GM12878 (cell line): ENCODE data around the gene FHOD3.

Experiments used
- BHLHE40 ChIP-seq, 2 experiments: fragments of 450-650 bp in 1 of 2; IDR thresholded peaks; 2 replicates each; pipeline ENCODE4 v1.6.1; 2011 to 2017; ENCODE audit warnings: low read depth in 2 of 2, borderline replicate concordance in 1 of 2, improper control_type of control experiment in 1 of 2, low read length in 1 of 2, mild to moderate bottlenecking in 1 of 2
- CTCF ChIP-seq, 3 experiments: IDR thresholded peaks in 2 of 3; conservative IDR thresholded peaks in 1 of 3; 2 replicates each; pipeline ENCODE4 v1.5.1; 2011; ENCODE audit warnings: low read depth in 3 of 3, low read length in 3 of 3, mild to moderate bottlenecking in 3 of 3, control low read depth in 2 of 3, moderate library complexity in 2 of 3, inconsistent platforms in 1 of 3, mixed read lengths in 1 of 3; ENCODE audit not compliant: control insufficient read depth in 2 of 3, insufficient read depth in 1 of 3; ENCODE audit errors: extremely low read depth in 1 of 3
- EP300 ChIP-seq, 2 experiments: fragments of 150-350 bp in 1 of 2; IDR thresholded peaks; 2 replicates each; pipeline ENCODE4 v1.6.1; 2011 to 2012; ENCODE audit warnings: low read depth in 2 of 2, low read length in 2 of 2, borderline replicate concordance in 1 of 2, improper control_type of control experiment in 1 of 2, inconsistent platforms in 1 of 2; ENCODE audit not compliant: control insufficient read depth in 1 of 2
- EZH2 ChIP-seq: IDR thresholded peaks from 2 replicates; pipeline ENCODE4 v1.6.1; 2012; ENCODE audit warnings: low read depth, mild to moderate bottlenecking, control low read depth, inconsistent platforms, low read length, borderline replicate concordance; ENCODE audit not compliant: control insufficient read depth
- IRF3 ChIP-seq: fragments of 450-650 bp; IDR thresholded peaks from 2 replicates; pipeline ENCODE4 v1.6.1; 2014; ENCODE audit warnings: mild to moderate bottlenecking
- MAX ChIP-seq: IDR thresholded peaks from 2 replicates; pipeline ENCODE4 v1.6.1; 2012; ENCODE audit warnings: low read depth, low read length, improper control_type of control experiment
- NFYA ChIP-seq: IDR thresholded peaks from 2 replicates; pipeline ENCODE4 v1.6.1; 2011; ENCODE audit warnings: low read depth, mild to moderate bottlenecking, low read length, improper control_type of control experiment, borderline replicate concordance
- PML ChIP-seq: IDR thresholded peaks from 2 replicates; pipeline ENCODE4 v1.6.1; 2012; ENCODE audit warnings: low read length, inconsistent platforms
- POLR2A ChIP-seq: IDR thresholded peaks from 2 replicates; pipeline ENCODE4 v1.6.1; 2011; ENCODE audit warnings: low read depth, mild to moderate bottlenecking, low read length
- POLR2AphosphoS5 ChIP-seq: IDR thresholded peaks from 2 replicates; pipeline ENCODE4 v1.6.1; 2011; ENCODE audit warnings: mild to moderate bottlenecking, low read length, inconsistent platforms
- RAD21 ChIP-seq: IDR thresholded peaks from 2 replicates; pipeline ENCODE4 v1.6.1; 2011; ENCODE audit warnings: mild to moderate bottlenecking, low read depth, low read length, moderate library complexity; ENCODE audit not compliant: insufficient read depth
- RELA ChIP-seq: fragments of 450-650 bp; IDR thresholded peaks from 2 replicates; pipeline ENCODE4 v1.8.0; 2014; ENCODE audit warnings: borderline replicate concordance; ENCODE audit not compliant: partially characterized antibody
- SP1 ChIP-seq: IDR thresholded peaks from one replicate; pipeline ENCODE4 v1.6.1; 2011; ENCODE audit warnings: low read depth, low read length
- ZNF384 ChIP-seq: IDR thresholded peaks from 2 replicates; pipeline ENCODE4 v1.6.1; 2012; ENCODE audit warnings: low read depth, mild to moderate bottlenecking, low read length, improper control_type of control experiment, borderline replicate concordance

- no peak for TF ChIP-seq MAX
- no peak for TF ChIP-seq NFYA
- no peak for TF ChIP-seq RELA
- TF ChIP-seq POLR2A = no peak
- TF ChIP-seq EP300 (IDR thresholded peaks at IDR 0.05; ENCODE audit: borderline replicate concordance in 1 of 2, control insufficient read depth in 1 of 2, low read depth in 2 of 2, low read length in 2 of 2) = no peak
- no peak for TF ChIP-seq EZH2
- TF ChIP-seq CTCF (IDR thresholded peaks at IDR 0.05 in 2 of 3, conservative IDR thresholded peaks at IDR 0.05 in 1 of 3; ENCODE audit: control insufficient read depth in 2 of 3, extremely low read depth in 1 of 3, insufficient read depth in 1 of 3, low read depth in 3 of 3, low read length in 3 of 3) = no peak
- no peak for TF ChIP-seq BHLHE40 (IDR thresholded peaks at IDR 0.05; ENCODE audit: borderline replicate concordance in 1 of 2, low read depth in 2 of 2, low read length in 1 of 2)
- TF ChIP-seq PML = no peak
- no peak for TF ChIP-seq POLR2AphosphoS5
- no peak for TF ChIP-seq IRF3
- TF ChIP-seq ZNF384 = no peak
- no peak for TF ChIP-seq RAD21
- TF ChIP-seq SP1 = no peak
Observed at GRCh38 chr18:36458306-36458705, 160.8 kb downstream of the FHOD3 start.
